Fibroblast of the aortic adventitia (primary cell): ENCODE results near the gene ABCA10. TPM values are rescaled to one million over a fixed set of nuclear protein-coding genes. Genes with fewer than 3 reads are reported as not detected.

Experiments
- DNase-seq: peaks from one replicate; pipeline ENCODE4 v3.0.0-alpha.2; 2010; ENCODE audit warnings: low read depth
- H3K4me3 ChIP-seq: 2 replicates; pipeline ENCODE4 v1.5.1; 2011; ENCODE audit warnings: low read depth, mild to moderate bottlenecking, control low read depth, low read length, moderate library complexity
- total RNA-seq: library from RNA; depleted of rRNA; stranded (reverse); fragments of >200 nt; gene quantifications from 2 replicates; pipeline ENCODE4 v1.2.3, GENCODE V29; 2012; ENCODE audit warnings: low replicate concordance
- TF ChIP-seq, protein P1 (sequence below): IDR thresholded peaks from 2 replicates; pipeline ENCODE4 v1.5.1; 2011; ENCODE audit warnings: mild to moderate bottlenecking, low read length, control low read depth, inconsistent platforms; ENCODE audit not compliant: insufficient read depth

The ABCA10 gene
- total RNA-seq, 1 donor = 2.8 TPM

DNA sequence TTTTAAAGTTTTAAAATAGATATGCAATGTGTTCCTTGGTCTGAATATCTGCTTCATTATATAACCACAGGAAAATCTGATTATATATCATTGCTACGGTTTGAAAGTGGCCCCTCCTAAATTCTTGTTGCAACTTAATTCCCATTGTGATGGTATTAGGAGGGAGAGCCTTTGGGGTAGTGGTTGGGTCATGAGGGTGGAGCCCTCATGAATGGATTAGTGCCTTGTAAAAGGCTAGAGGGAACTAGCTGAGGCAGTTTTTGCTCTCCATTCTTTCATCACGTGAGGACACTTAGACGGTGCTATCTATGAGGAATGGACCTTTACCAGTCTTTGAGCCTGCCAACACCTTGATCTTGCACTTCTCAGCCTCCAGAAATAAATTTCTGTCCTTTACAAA, 94.5 kb downstream of the ABCA10 start:
- DNase-seq = no peak
- H3K4me3 ChIP-seq = no peak overlapping the region
- TF ChIP-seq, protein P1, sequence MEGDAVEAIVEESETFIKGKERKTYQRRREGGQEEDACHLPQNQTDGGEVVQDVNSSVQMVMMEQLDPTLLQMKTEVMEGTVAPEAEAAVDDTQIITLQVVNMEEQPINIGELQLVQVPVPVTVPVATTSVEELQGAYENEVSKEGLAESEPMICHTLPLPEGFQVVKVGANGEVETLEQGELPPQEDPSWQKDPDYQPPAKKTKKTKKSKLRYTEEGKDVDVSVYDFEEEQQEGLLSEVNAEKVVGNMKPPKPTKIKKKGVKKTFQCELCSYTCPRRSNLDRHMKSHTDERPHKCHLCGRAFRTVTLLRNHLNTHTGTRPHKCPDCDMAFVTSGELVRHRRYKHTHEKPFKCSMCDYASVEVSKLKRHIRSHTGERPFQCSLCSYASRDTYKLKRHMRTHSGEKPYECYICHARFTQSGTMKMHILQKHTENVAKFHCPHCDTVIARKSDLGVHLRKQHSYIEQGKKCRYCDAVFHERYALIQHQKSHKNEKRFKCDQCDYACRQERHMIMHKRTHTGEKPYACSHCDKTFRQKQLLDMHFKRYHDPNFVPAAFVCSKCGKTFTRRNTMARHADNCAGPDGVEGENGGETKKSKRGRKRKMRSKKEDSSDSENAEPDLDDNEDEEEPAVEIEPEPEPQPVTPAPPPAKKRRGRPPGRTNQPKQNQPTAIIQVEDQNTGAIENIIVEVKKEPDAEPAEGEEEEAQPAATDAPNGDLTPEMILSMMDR = no peak

DNA sequence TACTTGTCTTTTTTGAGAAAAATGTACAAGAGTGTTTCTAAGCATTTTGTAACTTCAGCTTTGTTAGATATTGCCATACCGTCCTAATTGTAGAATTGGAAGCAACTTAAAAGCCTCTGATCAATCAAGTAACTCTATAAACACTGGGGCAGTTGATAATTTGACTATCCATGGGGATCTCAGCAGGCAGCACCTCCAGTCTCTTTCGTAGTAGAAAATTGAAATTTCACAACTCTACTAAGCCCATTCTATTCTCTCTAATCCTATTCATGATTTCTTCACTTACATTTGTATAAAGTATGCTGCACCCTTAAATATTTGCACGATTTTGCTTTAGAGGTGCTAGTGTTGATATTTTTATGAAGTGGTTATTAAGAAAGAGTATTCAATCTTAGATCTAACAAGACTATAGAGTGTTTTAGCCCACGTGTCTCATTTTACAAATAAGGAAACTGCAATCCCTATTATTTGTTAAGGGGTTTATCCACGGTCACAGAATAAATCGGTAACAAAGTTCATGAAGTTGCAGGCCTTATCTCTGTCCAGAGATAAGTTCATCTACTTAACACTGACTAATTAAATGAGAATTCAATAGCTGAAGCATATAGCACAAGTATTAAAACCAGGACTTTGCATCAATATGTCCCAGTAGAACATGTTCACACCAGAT, 97.9 kb downstream of the ABCA10 start:
- H3K4me3 ChIP-seq = no peak overlapping the region
- TF ChIP-seq, protein P1 = no peak
- DNase-seq = no peak

GRCh38 chr17:69123626-69124025, 105.0 kb downstream of the ABCA10 start:
- H3K4me3 ChIP-seq = no peak overlapping the region
- DNase-seq = no peak
- TF ChIP-seq, protein P1 = no peak

GRCh38 chr17:69122065-69122464, 106.6 kb downstream of the ABCA10 start:
- TF ChIP-seq, protein P1 = no peak

GRCh38 chr17:69117855-69118784, 110.5 kb downstream of the ABCA10 start:
- DNase-seq = peak; percentile 31
- no peak overlapping the region for H3K4me3 ChIP-seq
- TF ChIP-seq, protein P1 = no peak

More at GRCh38 chr17:69122065-69122464, 106.6 kb downstream of the ABCA10 start:
- DNase-seq = no peak
- no peak overlapping the region for H3K4me3 ChIP-seq

GRCh38 chr17:69111794-69112193, 116.8 kb downstream of the ABCA10 start:
- TF ChIP-seq, protein P1 = no peak
- no peak overlapping the region for H3K4me3 ChIP-seq
- DNase-seq = no peak
